Neural cell (in vitro differentiated cells): ENCODE measurements around the gene KCNH5. TPM values are rescaled to one million over a fixed set of nuclear protein-coding genes. Genes with fewer than 3 reads are reported as not detected.
"Not testable (repeated sequence)": the region's sequence is repeated elsewhere in the genome, so short reads cannot be mapped to it uniquely, and the experiment has no call there.

Experiments used
- H2AFZ ChIP-seq: fragments of 200-600, 300-800 bp; sonication (generic), shearing (Covaris generic); 2 replicates; pipeline ENCODE4 v1.6.0; 2014; ENCODE audit warnings: low read depth, mild to moderate bottlenecking, antibody characterized with exemption, low read length, moderate library complexity
- H3F3A ChIP-seq: fragments of 200-600 bp; shearing (Covaris generic); 2 replicates; pipeline ENCODE4 v1.6.1; 2016; ENCODE audit warnings: mild to moderate bottlenecking, moderate library complexity, mixed read lengths, antibody characterized with exemption, low read length; ENCODE audit not compliant: insufficient read depth, poor library complexity, severe bottlenecking
- H3K27ac ChIP-seq: fragments of 200-600, 300-800 bp; sonication (generic), shearing (Covaris generic); 2 replicates; pipeline ENCODE4 v1.5.1; 2014; ENCODE audit warnings: mild to moderate bottlenecking, low read length, moderate library complexity
- H3K27me3 ChIP-seq: fragments of 300-800, 200-600 bp; sonication (generic), shearing (Covaris generic); 2 replicates; pipeline ENCODE4 v1.6.0; 2014; ENCODE audit warnings: mild to moderate bottlenecking, low read depth, low read length, moderate library complexity; ENCODE audit not compliant: insufficient read depth
- H3K36me3 ChIP-seq: fragments of 300-800, 200-600 bp; sonication (generic), shearing (Covaris generic); 2 replicates; pipeline ENCODE4 v1.5.1; 2014; ENCODE audit warnings: mild to moderate bottlenecking, antibody characterized with exemption, low read length, moderate library complexity; ENCODE audit not compliant: insufficient read depth
- H3K4me2 ChIP-seq: fragments of 300-800, 200-600 bp; sonication (generic), shearing (Covaris generic); 2 replicates; pipeline ENCODE4 v1.6.0; 2014; ENCODE audit warnings: mild to moderate bottlenecking, low read length
- H3K4me3 ChIP-seq: fragments of 300-800, 200-600 bp; sonication (generic), shearing (Covaris generic); 2 replicates; pipeline ENCODE4 v1.5.1; 2014; ENCODE audit warnings: mild to moderate bottlenecking, low read length, moderate library complexity
- H3K79me2 ChIP-seq: fragments of 200-600 bp; shearing (Covaris generic); replicated peaks from 2 replicates; pipeline ENCODE4 v1.6.0; 2014; ENCODE audit warnings: mild to moderate bottlenecking, low read length, moderate library complexity; ENCODE audit not compliant: insufficient read depth
- H3K9ac ChIP-seq: fragments of 300-800, 200-600 bp; sonication (generic), shearing (Covaris generic); 2 replicates; pipeline ENCODE4 v1.6.1; 2016; ENCODE audit warnings: mild to moderate bottlenecking, low read length, mixed read lengths
- H3K9me2 ChIP-seq: fragments of 200-600 bp; shearing (Covaris generic); 2 replicates; pipeline ENCODE4 v1.6.1; 2016; ENCODE audit warnings: mild to moderate bottlenecking, low read length, mixed read lengths; ENCODE audit not compliant: insufficient read depth
- H3K9me3 ChIP-seq: fragments of 200-600, 300-800 bp; sonication (generic), shearing (Covaris generic); 2 replicates; pipeline ENCODE4 v1.6.1; 2016; ENCODE audit warnings: mild to moderate bottlenecking, mixed run types, low read length, moderate library complexity, mixed read lengths
- H4K20me1 ChIP-seq: fragments of 200-600 bp; shearing (Covaris generic); 2 replicates; pipeline ENCODE4 v1.6.1; 2016; ENCODE audit warnings: mild to moderate bottlenecking, mixed run types; ENCODE audit not compliant: insufficient read depth
- CTCF ChIP-seq: fragments of 450-650 bp; IDR thresholded peaks from 2 replicates; pipeline ENCODE4 v1.5.1; 2014; ENCODE audit warnings: antibody characterized with exemption, mild to moderate bottlenecking, moderate library complexity; ENCODE audit not compliant: poor library complexity, severe bottlenecking
- EP300 ChIP-seq: fragments of 450-650 bp; conservative IDR thresholded peaks from 2 replicates; pipeline ENCODE4 v1.6.1; 2014; ENCODE audit warnings: antibody characterized with exemption, mild to moderate bottlenecking, moderate library complexity; ENCODE audit not compliant: poor library complexity, severe bottlenecking
- EZH2 ChIP-seq: fragments of 200-600, 300-800 bp; shearing (Covaris generic), sonication (generic); IDR thresholded peaks from 2 replicates; pipeline ENCODE4 v1.6.1; 2014; ENCODE audit warnings: antibody characterized with exemption, low read length, borderline replicate concordance, mild to moderate bottlenecking; ENCODE audit not compliant: insufficient read depth, poor library complexity, severe bottlenecking
- MXI1 ChIP-seq: fragments of 450-650 bp; conservative IDR thresholded peaks from 2 replicates; pipeline ENCODE4 v1.6.1; 2014; ENCODE audit warnings: antibody characterized with exemption, mild to moderate bottlenecking; ENCODE audit not compliant: poor library complexity, severe bottlenecking
- POLR2AphosphoS5 ChIP-seq: IDR thresholded peaks from 2 replicates; pipeline ENCODE4 v1.6.1; 2012
- RAD21 ChIP-seq: fragments of 450-650 bp; conservative IDR thresholded peaks from 2 replicates; pipeline ENCODE4 v1.6.1; 2014; ENCODE audit warnings: antibody characterized with exemption, mild to moderate bottlenecking, moderate library complexity
- REST ChIP-seq: IDR thresholded peaks from 2 replicates; pipeline ENCODE4 v1.6.1; 2012; ENCODE audit warnings: borderline replicate concordance
- SMC3 ChIP-seq: fragments of 450-650 bp; conservative IDR thresholded peaks from 2 replicates; pipeline ENCODE4 v1.6.1; 2014; ENCODE audit warnings: antibody characterized with exemption, mild to moderate bottlenecking, moderate library complexity; ENCODE audit not compliant: poor library complexity
- TAF1 ChIP-seq: IDR thresholded peaks from 2 replicates; pipeline ENCODE4 v1.6.1; 2012; ENCODE audit warnings: low read depth
- polyA plus RNA-seq: library from polyadenylated mRNA; depleted of rRNA; stranded (reverse); fragments of >200 nt; gene quantifications from 2 replicates; pipeline ENCODE4 v1.2.3, GENCODE V29; 2014

Gene KCNH5
- polyA plus RNA-seq, 1 donor from 2014 or later = 0.95 TPM

- no peak overlapping the region for H3K9ac ChIP-seq
- peak; percentile 100 for TF ChIP-seq EP300
- no peak for TF ChIP-seq TAF1
- peak; percentile 97 for TF ChIP-seq POLR2AphosphoS5
These were observed 178.9 kb downstream of the KCNH5 start for GRCh38 chr14:62866376-62866775.

DNA sequence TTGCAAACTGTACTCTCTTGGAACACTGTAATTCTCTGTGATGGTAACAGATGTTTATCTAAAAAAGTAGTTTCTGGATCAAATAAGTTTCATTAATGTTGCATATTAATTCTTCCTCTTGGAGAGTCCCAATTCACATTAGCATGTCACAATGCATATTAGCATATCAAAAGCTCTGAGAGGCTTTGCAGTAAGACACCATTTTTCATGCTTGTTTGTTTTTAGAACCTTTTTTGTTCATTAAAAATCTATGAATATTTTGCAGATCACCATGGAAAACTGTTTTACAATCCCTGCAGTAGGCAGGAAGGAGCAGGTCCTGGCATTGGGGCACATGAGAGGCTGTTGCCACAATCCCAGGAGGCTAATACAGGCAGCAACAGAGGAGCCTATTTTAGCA is 180.7 kb downstream of the KCNH5 start:
- TF ChIP-seq SMC3 = no peak
- no peak for TF ChIP-seq REST
- no peak for TF ChIP-seq EP300
- TF ChIP-seq POLR2AphosphoS5 = no peak
- TF ChIP-seq MXI1 = no peak
- no peak for TF ChIP-seq TAF1
- no peak for TF ChIP-seq CTCF
- no peak for TF ChIP-seq EZH2
- TF ChIP-seq RAD21 = no peak
- H4K20me1 ChIP-seq = no peaks in the 10 kb centered on the region
- no peak overlapping the region for H2AFZ ChIP-seq
- H3K4me2 ChIP-seq = no peak overlapping the region
- H3K27ac ChIP-seq = no peak overlapping the region
- no peaks in the 10 kb centered on the region for H3K9me2 ChIP-seq
- H3K27me3 ChIP-seq = no peaks in the 10 kb centered on the region
- H3K9ac ChIP-seq = no peak overlapping the region
- peaks cover 5% of the 10 kb centered on the region for H3F3A ChIP-seq
- no peaks in the 10 kb centered on the region for H3K79me2 ChIP-seq
- no peaks in the 10 kb centered on the region for H3K9me3 ChIP-seq
- no peak overlapping the region for H3K4me3 ChIP-seq
- H3K36me3 ChIP-seq = no peaks in the 10 kb centered on the region

More at GRCh38 chr14:62866376-62866775, 178.9 kb downstream of the KCNH5 start:
- H3K79me2 ChIP-seq = no peaks in the 10 kb centered on the region
- no peaks in the 10 kb centered on the region for H3K36me3 ChIP-seq
- no peak overlapping the region for H3K4me3 ChIP-seq
- H3K9me3 ChIP-seq = no peaks in the 10 kb centered on the region
- H4K20me1 ChIP-seq = no peaks in the 10 kb centered on the region
- no peaks in the 10 kb centered on the region for H3K27me3 ChIP-seq
- peaks cover 5% of the 10 kb centered on the region for H3F3A ChIP-seq
- no peak overlapping the region for H3K27ac ChIP-seq
- H3K9me2 ChIP-seq = no peaks in the 10 kb centered on the region
- H3K4me2 ChIP-seq = no peak overlapping the region
- H2AFZ ChIP-seq = no peak overlapping the region

GRCh38 chr14:62858011-62858410 is 187.2 kb downstream of the KCNH5 start:
- H3K27ac ChIP-seq, H3K27me3 ChIP-seq, H3K79me2 ChIP-seq, H3K36me3 ChIP-seq, H3K4me2 ChIP-seq, H3K9me3 ChIP-seq, H3K4me3 ChIP-seq, H3K9me2 ChIP-seq, H3K9ac ChIP-seq, H3F3A ChIP-seq, H2AFZ ChIP-seq, H4K20me1 ChIP-seq: not testable (repeated sequence)
